Inflammatory macrophage treated with lipopolysaccharide for 1 hour (primary cell): Measurements from ENCODE around the gene SELENOK.
A peak's percentile ranks its signal among the peaks of the same experiment; 100 is the strongest.
"Not testable (repeated sequence)": the region's sequence is repeated elsewhere in the genome, so short reads cannot be mapped to it uniquely, and the experiment has no call there.

Source experiments
- DNase-seq, 2 donors: peaks; one replicate each; pipeline ENCODE4 v3.0.0-alpha.2; 2020 to 2022

Gene SELENOK

GRCh38 chr3:53891497-53892285, at the start of gene SELENOK:
SELENOK (minus strand) TSS chr3:53891859.
- DNase-seq: peak; percentile 99 to 100

- no peak for DNase-seq
These were observed 49.5 kb upstream of the SELENOK start for GRCh38 chr3:53941184-53941583.

GRCh38 chr3:53940623-53941022, 49.0 kb upstream of the SELENOK start:
- DNase-seq: no peak

GRCh38 chr3:53939813-53940212, 48.2 kb upstream of the SELENOK start:
- DNase-seq: no peak

- no peak for DNase-seq
These were observed 47.5 kb upstream of the SELENOK start for GRCh38 chr3:53939086-53939582.

- peak; percentile 9 to 45 for DNase-seq
These were observed 47.0 kb upstream of the SELENOK start for GRCh38 chr3:53938645-53939044.

- DNase-seq: no peak
These were observed 44.7 kb upstream of the SELENOK start for GRCh38 chr3:53936347-53936746.

GRCh38 chr3:53935283-53935901, 43.7 kb upstream of the SELENOK start:
- DNase-seq: no peak

GRCh38 chr3:53927208-53927872, 35.7 kb upstream of the SELENOK start:
- not testable (repeated sequence) for DNase-seq

- peak; percentile 18 to 30 for DNase-seq
These were observed 29.6 kb upstream of the SELENOK start for GRCh38 chr3:53921296-53921695.

GRCh38 chr3:53919741-53920140, 28.1 kb upstream of the SELENOK start:
- no peak for DNase-seq

- DNase-seq: no peak
These were observed 21.7 kb upstream of the SELENOK start for GRCh38 chr3:53913401-53913800.

- DNase-seq: no peak
These were observed 11.1 kb upstream of the SELENOK start for GRCh38 chr3:53902711-53903110.

- no peak for DNase-seq
These were observed 10.4 kb upstream of the SELENOK start for GRCh38 chr3:53902067-53902466.

GRCh38 chr3:53900666-53901331, 9.1 kb upstream of the SELENOK start:
- DNase-seq: no peak

GRCh38 chr3:53899750-53900149, 8.1 kb upstream of the SELENOK start:
- no peak for DNase-seq

- peak in 1 of 2 donors; percentile 5 for DNase-seq
These were observed 603 bp upstream of the SELENOK start for GRCh38 chr3:53892286-53892637.

- DNase-seq: peak in 1 of 2 donors; percentile 29
These were observed 758 bp downstream of the SELENOK start for GRCh38 chr3:53890726-53891475.

- DNase-seq: no peak
These were observed 3.4 kb downstream of the SELENOK start for GRCh38 chr3:53888232-53888631.

GRCh38 chr3:53887446-53887845, 4.2 kb downstream of the SELENOK start:
- DNase-seq: no peak

GRCh38 chr3:53885239-53885638, 6.4 kb downstream of the SELENOK start:
- peak; percentile 62 to 71 for DNase-seq

GRCh38 chr3:53884623-53885022, 7.0 kb downstream of the SELENOK start:
- no peak for DNase-seq
